Measurements from ENCODE around the gene TNS1. TPM values are rescaled to one million over a fixed set of nuclear protein-coding genes. Genes with fewer than 3 reads are reported as not detected.
A peak's percentile ranks its signal among the peaks of the same experiment; 100 is the strongest.

The TNS1 gene
- total and polyA plus RNA-seq, 7 donors: 73.4 to 742 (median 276) TPM

DNA sequence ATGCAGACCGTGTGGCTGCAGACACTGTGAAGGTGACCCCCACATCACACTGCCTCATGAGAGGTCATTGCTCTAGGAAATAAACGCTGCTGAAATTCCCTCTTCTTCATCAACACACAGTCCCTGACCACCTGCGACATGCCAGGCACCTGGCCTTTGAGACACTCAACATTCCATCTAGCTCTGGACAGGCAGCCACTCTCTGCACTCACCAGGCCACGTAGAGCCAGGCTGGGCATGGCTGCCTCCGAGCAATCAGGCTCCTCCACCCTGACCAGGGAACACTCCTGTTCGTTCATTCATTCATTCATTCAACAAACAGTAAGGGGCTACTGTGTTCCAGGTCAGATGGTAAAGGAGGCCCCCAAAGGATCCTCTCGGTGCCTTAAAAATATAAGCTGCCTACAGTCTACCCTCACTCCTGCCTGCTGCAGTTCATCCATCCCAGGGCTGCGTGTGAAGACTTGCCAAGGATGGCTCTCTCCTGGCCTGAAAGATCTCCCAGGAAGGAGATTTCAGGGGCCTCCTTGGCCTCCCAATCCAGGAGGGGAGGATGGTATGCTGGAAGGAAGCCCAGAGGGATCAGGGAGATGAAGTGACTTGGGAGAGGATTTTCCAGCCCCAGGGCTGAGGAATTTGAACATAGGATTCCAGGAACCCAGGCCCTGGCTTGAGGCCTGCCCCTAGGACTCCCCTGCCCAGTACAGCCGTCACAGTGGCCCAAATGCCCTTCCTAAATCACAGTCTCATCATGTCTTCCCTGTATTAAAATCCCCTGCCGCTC is 66.7 kb downstream of the TNS1 start:
- intact Hi-C loops (cut with DNase I): no loop called here
- Histone ChIP-seq H3K9me3 (no peaks in the 10 kb centered on the region), H3K27me3 (ENCODE audit: insufficient read depth in 3 of 3, low read length in 2 of 3) (no peaks in the 10 kb centered on the region), H3K4me3 (peak overlapping the region; percentile 39), H3K36me3 (ENCODE audit: insufficient read depth in 1 of 2, low read depth in 1 of 2) (no peaks in the 10 kb centered on the region), H3K27ac (peak overlapping the region; percentile 87), H3K4me1 (peaks cover 84% of the 10 kb centered on the region)
- WGBS, 3 donors: 60 to 70% (median 65%) methylated on average over 10 of the region's 10 CpGs
- DNase-seq (peak; percentile 15 to 42), ATAC-seq (no peak)
- TF ChIP-seq, protein P1, sequence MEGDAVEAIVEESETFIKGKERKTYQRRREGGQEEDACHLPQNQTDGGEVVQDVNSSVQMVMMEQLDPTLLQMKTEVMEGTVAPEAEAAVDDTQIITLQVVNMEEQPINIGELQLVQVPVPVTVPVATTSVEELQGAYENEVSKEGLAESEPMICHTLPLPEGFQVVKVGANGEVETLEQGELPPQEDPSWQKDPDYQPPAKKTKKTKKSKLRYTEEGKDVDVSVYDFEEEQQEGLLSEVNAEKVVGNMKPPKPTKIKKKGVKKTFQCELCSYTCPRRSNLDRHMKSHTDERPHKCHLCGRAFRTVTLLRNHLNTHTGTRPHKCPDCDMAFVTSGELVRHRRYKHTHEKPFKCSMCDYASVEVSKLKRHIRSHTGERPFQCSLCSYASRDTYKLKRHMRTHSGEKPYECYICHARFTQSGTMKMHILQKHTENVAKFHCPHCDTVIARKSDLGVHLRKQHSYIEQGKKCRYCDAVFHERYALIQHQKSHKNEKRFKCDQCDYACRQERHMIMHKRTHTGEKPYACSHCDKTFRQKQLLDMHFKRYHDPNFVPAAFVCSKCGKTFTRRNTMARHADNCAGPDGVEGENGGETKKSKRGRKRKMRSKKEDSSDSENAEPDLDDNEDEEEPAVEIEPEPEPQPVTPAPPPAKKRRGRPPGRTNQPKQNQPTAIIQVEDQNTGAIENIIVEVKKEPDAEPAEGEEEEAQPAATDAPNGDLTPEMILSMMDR (IDR thresholded peaks at IDR 0.05): no peak

DNA sequence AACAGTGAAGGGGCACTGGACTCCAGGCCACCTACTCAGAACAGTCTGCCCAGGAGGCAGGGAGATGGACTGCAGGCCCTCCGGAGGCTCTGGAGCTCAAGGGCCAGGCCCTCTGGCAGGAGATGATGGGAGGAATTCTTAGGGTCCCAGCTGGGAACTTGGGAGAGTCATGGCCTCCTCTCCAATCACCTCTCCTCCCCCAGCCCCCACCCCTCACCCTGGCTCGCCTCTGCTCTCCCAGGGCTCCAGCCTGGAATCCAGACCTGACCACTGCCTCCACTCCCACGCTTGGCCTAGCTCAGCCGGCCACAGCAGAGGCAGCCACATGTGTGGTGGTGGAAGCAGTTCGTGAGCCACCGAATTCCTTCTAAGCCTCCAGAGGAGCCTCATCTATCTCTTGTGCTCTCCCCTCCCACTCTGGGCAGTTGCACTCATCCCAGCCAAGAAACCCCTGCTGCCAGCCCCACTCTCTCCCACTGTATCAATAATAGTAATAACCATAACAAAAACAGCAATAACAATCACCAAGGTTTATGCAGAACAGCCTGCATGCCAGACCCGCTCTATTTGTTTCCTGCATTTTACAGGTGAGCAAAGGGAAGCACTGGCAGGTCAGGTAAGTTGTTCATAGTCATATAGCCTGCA is 67.4 kb downstream of the TNS1 start:
- no peaks in the 10 kb centered on the region for H3K27me3 ChIP-seq (ENCODE audit: insufficient read depth in 3 of 3, low read length in 2 of 3)
- 62 to 74% (median 71%) methylated on average over 7 of the region's 7 CpGs for WGBS, 3 donors
- H3K4me3 ChIP-seq: peak overlapping the region; percentile 39
- TF ChIP-seq, protein P1 (IDR thresholded peaks at IDR 0.05): no peak
- no peaks in the 10 kb centered on the region for H3K36me3 ChIP-seq (ENCODE audit: insufficient read depth in 1 of 2, low read depth in 1 of 2)
- H3K4me1 ChIP-seq: peaks cover 85% of the 10 kb centered on the region
- intact Hi-C loops (cut with DNase I): no loop called here
- no peaks in the 10 kb centered on the region for H3K9me3 ChIP-seq
- H3K27ac ChIP-seq: peak overlapping the region; percentile 87
- peak; percentile 2 to 16 (median 6) for ATAC-seq
- peak; percentile 70 for DNase-seq

DNA sequence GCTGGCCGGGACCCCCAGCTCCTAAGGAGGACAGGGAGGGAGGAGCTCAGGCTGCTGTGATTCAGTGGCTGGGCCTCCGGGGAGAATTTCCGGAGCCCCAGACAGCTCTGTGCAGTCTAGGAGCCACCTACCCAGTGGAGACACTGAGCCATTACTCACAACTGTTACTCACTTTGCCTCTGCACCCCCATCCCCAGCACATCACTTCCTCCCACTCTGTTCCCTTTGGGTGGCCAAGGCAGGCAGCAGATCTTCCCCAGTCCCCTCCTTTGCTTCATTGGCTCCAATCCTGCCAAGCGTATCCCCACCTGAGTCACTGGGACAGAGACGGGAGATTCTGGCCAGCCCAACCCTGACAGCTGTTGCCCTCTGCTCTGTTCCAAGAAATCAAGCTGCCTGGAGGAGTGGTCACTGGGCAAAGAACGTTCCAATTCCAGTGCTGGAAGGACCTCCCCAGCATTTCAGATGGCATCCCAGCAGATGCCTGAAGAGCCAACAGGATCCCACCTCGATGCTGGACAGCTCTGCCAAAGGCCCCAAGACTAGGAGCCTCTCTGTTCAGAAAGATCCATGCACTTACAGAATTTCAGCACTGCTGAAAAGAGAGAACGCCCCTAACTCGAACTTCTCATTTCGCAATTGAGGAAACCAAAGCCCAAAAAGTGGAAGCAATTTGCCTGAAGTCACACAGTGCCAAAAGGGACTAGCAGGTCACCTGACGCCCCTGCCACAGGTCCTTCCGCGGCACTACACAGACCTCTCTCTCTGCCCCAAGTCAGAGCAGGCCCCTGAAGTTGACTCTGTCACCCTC is 68.3 kb downstream of the TNS1 start:
- Histone ChIP-seq H3K9me3 (no peaks in the 10 kb centered on the region), H3K36me3 (ENCODE audit: insufficient read depth in 1 of 2, low read depth in 1 of 2) (no peaks in the 10 kb centered on the region), H3K4me1 (peaks cover 91% of the 10 kb centered on the region), H3K4me3 (peak overlapping the region; percentile 39), H3K27ac (peak overlapping the region; percentile 87), H3K27me3 (ENCODE audit: insufficient read depth in 3 of 3, low read length in 2 of 3) (no peaks in the 10 kb centered on the region)
- 9 to 29% (median 11%) methylated on average over 12 to 13 of the region's 13 CpGs for WGBS, 3 donors
- TF ChIP-seq, protein P1 (IDR thresholded peaks at IDR 0.05): no peak
- intact Hi-C loops (cut with DNase I): no loop called here
- ATAC-seq (peak; percentile 84 to 86 (median 86)), DNase-seq (peak; percentile 83 to 91)

DNA sequence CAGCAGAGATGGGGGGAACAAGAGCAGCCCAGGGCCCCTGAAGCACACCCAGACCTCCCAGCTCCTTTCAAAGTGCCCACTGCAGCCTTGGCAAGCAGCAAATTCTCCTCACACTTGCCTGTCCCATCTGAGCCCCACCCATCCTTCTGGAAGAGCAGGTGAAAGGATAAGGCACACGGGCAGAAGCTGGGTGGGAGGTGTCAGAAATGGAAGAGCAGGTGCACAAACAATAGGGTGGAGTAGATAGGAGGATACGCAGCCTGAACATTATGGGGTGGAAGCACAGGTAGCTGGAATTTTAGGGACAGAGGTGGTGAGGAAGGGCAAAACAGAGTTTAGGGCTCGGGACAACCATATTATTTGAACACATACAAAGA is 69.2 kb downstream of the TNS1 start:
- Histone ChIP-seq H3K36me3 (ENCODE audit: insufficient read depth in 1 of 2, low read depth in 1 of 2) (no peaks in the 10 kb centered on the region), H3K9me3 (no peaks in the 10 kb centered on the region), H3K27me3 (ENCODE audit: insufficient read depth in 3 of 3, low read length in 2 of 3) (no peaks in the 10 kb centered on the region), H3K4me1 (peaks cover 91% of the 10 kb centered on the region), H3K27ac (peak overlapping the region; percentile 87), H3K4me3 (peak overlapping the region; percentile 39)
- ATAC-seq (no peak), DNase-seq (no peak)
- TF ChIP-seq, protein P1 (IDR thresholded peaks at IDR 0.05): no peak
- 62 to 68% (median 67%) methylated on average over 3 of the region's 3 CpGs for WGBS, 3 donors
- intact Hi-C loops (cut with DNase I): no loop called here
